Urothelium cell line (cell line): Measurements from ENCODE around the gene KRT16.
"Not testable (repeated sequence)": the region's sequence is repeated elsewhere in the genome, so short reads cannot be mapped to it uniquely, and the experiment has no call there.

ENCODE experiments used
- DNase-seq: peaks from one replicate; pipeline ENCODE4 v3.0.0; 2011; ENCODE audit warnings: low spot score, mixed read lengths
- FAIRE-seq: peaks from 2 replicates; lab custom pipeline; 2011; peaks lifted over from hg19 to GRCh38; lab: Jason Lieb, UNC

KRT16 gene

GRCh38 chr17:41629316-41629715, 16.7 kb upstream of the KRT16 start:
- no peak for DNase-seq
- no peak for FAIRE-seq

GRCh38 chr17:41628621-41629255, 16.2 kb upstream of the KRT16 start:
- not testable (repeated sequence) for DNase-seq, FAIRE-seq

GRCh38 chr17:41628073-41628370, 15.5 kb upstream of the KRT16 start:
- not testable (repeated sequence) for FAIRE-seq, DNase-seq

- DNase-seq: no peak
Measured at GRCh38 chr17:41627316-41628072, 14.9 kb upstream of the KRT16 start.

GRCh38 chr17:41626914-41627295, 14.3 kb upstream of the KRT16 start:
- FAIRE-seq, DNase-seq: not testable (repeated sequence)

More at GRCh38 chr17:41627316-41628072, 14.9 kb upstream of the KRT16 start:
- FAIRE-seq: no peak

- DNase-seq, FAIRE-seq: not testable (repeated sequence)
Measured at GRCh38 chr17:41626028-41626913, 13.7 kb upstream of the KRT16 start.

GRCh38 chr17:41625602-41626001, 13.0 kb upstream of the KRT16 start:
- DNase-seq: peak; percentile 76
- peak; percentile 52 for FAIRE-seq

- DNase-seq (peak; percentile 84), FAIRE-seq (peak; percentile 90)
Measured at GRCh38 chr17:41624208-41625101, 11.9 kb upstream of the KRT16 start, which contains the start of gene KRT17. Gene KRT17 (minus strand): TSS chr17:41624575. CDS start chr17:41624509, 66 bp downstream.

GRCh38 chr17:41623184-41623861, 10.8 kb upstream of the KRT16 start:
- not testable (repeated sequence) for DNase-seq, FAIRE-seq

GRCh38 chr17:41622340-41623183, 10.0 kb upstream of the KRT16 start:
- not testable (repeated sequence) for DNase-seq
- FAIRE-seq: peak; percentile 35

GRCh38 chr17:41621916-41622315, 9.3 kb upstream of the KRT16 start:
- DNase-seq (no peak), FAIRE-seq (no peak)

GRCh38 chr17:41621435-41621817, 8.9 kb upstream of the KRT16 start:
- not testable (repeated sequence) for FAIRE-seq, DNase-seq

GRCh38 chr17:41620583-41621434, 8.2 kb upstream of the KRT16 start:
- no peak for FAIRE-seq
- DNase-seq: no peak

- FAIRE-seq, DNase-seq: not testable (repeated sequence)
Measured at GRCh38 chr17:41619927-41620582, 7.5 kb upstream of the KRT16 start.

- FAIRE-seq (peak; percentile 66), DNase-seq (peak; percentile 46)
Measured at GRCh38 chr17:41619036-41619926, 6.7 kb upstream of the KRT16 start.

GRCh38 chr17:41618341-41619035, 5.9 kb upstream of the KRT16 start:
- FAIRE-seq (no peak), DNase-seq (no peak)
